Measurements from ENCODE around the gene TMEM100. TPM values are rescaled to one million over a fixed set of nuclear protein-coding genes. Genes with fewer than 3 reads are reported as not detected.

TMEM100 gene
- total and polyA plus RNA-seq, 2 experiments from 2014 or later, result 0.10 to 0.73 TPM

DNA sequence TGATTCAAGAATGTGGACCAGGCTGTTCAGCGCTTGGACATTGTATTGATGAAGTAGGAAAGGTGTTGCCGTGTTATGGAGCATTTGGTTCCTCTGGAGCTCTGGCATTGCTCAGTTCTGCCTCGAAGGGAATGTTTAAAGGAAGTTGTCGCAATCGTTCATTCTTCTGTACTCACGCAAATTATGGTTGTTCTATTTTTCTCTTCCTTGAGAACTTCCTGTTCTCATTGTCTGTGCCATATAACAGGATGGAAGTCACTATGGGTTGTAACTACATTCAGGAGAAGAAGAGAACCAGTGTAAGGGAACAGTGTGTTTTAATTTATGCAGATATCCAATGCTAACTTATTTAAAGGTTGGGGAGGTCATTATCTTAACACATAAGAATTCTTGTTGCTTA lies 41.2 kb upstream of the TMEM100 start:
- Mint-ChIP-seq H3K27ac (no peak overlapping the region), H3K4me3 (no peak overlapping the region), H3K9me3 (no peaks in the 10 kb centered on the region), H3K36me3 (ENCODE audit: low read depth) (no peaks in the 10 kb centered on the region), H3K4me1 (peaks cover 3% of the 10 kb centered on the region; the same call in 1 of the 3 replicates), H3K27me3 (ENCODE audit: insufficient read depth, low read depth, poor library complexity) (no peaks in the 10 kb centered on the region)
- no peaks in the 10 kb centered on the region for H3F3A ChIP-seq (replicated peaks; ENCODE audit: low read depth)
- H2AFZ ChIP-seq, result no peak overlapping the region
- 0 out of 2 replicates have a peak, but pooled peaks cover 4% of the 10 kb centered on the region for H3K79me2 ChIP-seq (replicated peaks; ENCODE audit: insufficient read depth)
- no peak overlapping the region for H3K27ac ChIP-seq (ENCODE audit: low read depth)
- TF ChIP-seq, protein P1, sequence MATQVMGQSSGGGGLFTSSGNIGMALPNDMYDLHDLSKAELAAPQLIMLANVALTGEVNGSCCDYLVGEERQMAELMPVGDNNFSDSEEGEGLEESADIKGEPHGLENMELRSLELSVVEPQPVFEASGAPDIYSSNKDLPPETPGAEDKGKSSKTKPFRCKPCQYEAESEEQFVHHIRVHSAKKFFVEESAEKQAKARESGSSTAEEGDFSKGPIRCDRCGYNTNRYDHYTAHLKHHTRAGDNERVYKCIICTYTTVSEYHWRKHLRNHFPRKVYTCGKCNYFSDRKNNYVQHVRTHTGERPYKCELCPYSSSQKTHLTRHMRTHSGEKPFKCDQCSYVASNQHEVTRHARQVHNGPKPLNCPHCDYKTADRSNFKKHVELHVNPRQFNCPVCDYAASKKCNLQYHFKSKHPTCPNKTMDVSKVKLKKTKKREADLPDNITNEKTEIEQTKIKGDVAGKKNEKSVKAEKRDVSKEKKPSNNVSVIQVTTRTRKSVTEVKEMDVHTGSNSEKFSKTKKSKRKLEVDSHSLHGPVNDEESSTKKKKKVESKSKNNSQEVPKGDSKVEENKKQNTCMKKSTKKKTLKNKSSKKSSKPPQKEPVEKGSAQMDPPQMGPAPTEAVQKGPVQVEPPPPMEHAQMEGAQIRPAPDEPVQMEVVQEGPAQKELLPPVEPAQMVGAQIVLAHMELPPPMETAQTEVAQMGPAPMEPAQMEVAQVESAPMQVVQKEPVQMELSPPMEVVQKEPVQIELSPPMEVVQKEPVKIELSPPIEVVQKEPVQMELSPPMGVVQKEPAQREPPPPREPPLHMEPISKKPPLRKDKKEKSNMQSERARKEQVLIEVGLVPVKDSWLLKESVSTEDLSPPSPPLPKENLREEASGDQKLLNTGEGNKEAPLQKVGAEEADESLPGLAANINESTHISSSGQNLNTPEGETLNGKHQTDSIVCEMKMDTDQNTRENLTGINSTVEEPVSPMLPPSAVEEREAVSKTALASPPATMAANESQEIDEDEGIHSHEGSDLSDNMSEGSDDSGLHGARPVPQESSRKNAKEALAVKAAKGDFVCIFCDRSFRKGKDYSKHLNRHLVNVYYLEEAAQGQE (IDR thresholded peaks at IDR 0.05; ENCODE audit: unreplicated experiment), result no peak
- ATAC-seq, result no peak
- no peaks in the 10 kb centered on the region for H3K36me3 ChIP-seq (ENCODE audit: insufficient read depth)
- no peaks in the 10 kb centered on the region for H3K9me2 ChIP-seq (ENCODE audit: insufficient read depth)
- no peaks in the 10 kb centered on the region for H4K20me1 ChIP-seq (replicated peaks; ENCODE audit: insufficient read depth)
- no peaks in the 10 kb centered on the region for H3K27me3 ChIP-seq (ENCODE audit: insufficient read depth)
- DNase-seq (ENCODE audit: low spot score), result no peak
- H3K4me2 ChIP-seq, result no peak overlapping the region
- H3K4me1 ChIP-seq (ENCODE audit: insufficient read depth), result no peaks in the 10 kb centered on the region
- no peak overlapping the region for H3K4me3 ChIP-seq

DNA sequence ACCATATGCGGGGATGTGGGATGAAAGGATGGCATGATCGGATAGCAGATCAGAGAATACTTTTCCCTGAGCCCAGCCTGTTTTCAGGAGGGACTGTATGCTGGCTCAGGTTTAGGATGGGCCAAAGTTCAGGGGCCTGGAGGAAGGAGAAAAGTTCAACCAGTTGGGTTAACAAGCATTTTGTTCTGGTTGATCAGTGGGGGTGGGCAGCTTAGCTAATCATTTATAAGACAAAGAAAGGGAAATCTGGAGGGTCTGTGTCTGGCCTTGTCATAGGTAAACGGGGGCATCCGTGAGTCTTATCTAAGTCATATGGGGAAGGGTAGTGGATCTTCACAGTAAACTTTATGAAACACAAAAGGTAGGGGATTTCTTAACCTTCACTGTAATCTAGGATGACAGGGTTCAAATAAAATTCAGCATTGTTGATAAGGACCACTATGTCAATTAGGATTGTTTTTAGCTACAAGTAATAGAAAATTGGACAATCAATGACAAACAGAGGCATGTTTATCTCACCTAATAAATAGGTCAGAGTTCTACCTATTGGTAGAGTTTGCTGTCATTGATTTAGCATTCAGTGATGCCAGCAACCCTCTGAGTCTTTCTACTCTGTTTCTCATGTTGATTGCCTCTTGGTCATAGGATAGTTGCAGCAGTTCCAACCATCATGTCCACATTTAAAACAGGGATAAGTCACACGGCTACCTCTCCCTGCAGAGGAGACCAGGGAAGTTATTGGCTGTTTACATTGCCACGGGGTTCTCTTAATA lies 39.6 kb upstream of the TMEM100 start:
- Mint-ChIP-seq H3K9me3 (no peaks in the 10 kb centered on the region), H3K36me3 (ENCODE audit: low read depth) (no peaks in the 10 kb centered on the region), H3K27me3 (ENCODE audit: insufficient read depth, low read depth, poor library complexity) (no peaks in the 10 kb centered on the region), H3K4me1 (peaks cover 3% of the 10 kb centered on the region; the same call in 1 of the 3 replicates), H3K27ac (no peak overlapping the region), H3K4me3 (no peak overlapping the region)
- H3K27me3 ChIP-seq (ENCODE audit: insufficient read depth), result no peaks in the 10 kb centered on the region
- no peaks in the 10 kb centered on the region for H3K36me3 ChIP-seq (ENCODE audit: insufficient read depth)
- no peaks in the 10 kb centered on the region for H3K4me1 ChIP-seq (ENCODE audit: insufficient read depth)
- H3K4me3 ChIP-seq, result no peak overlapping the region
- no peak overlapping the region for H3K27ac ChIP-seq (ENCODE audit: low read depth)
- no peak overlapping the region for H3K4me2 ChIP-seq
- H2AFZ ChIP-seq, result no peak overlapping the region
- ATAC-seq, result no peak
- H3K79me2 ChIP-seq (replicated peaks; ENCODE audit: insufficient read depth), result 0 out of 2 replicates have a peak, but pooled peaks cover 7% of the 10 kb centered on the region
- no peaks in the 10 kb centered on the region for H3K9me2 ChIP-seq (ENCODE audit: insufficient read depth)
- no peaks in the 10 kb centered on the region for H3F3A ChIP-seq (replicated peaks; ENCODE audit: low read depth)
- no peaks in the 10 kb centered on the region for H4K20me1 ChIP-seq (replicated peaks; ENCODE audit: insufficient read depth)
- DNase-seq (ENCODE audit: low spot score), result no peak
- TF ChIP-seq, protein P2, sequence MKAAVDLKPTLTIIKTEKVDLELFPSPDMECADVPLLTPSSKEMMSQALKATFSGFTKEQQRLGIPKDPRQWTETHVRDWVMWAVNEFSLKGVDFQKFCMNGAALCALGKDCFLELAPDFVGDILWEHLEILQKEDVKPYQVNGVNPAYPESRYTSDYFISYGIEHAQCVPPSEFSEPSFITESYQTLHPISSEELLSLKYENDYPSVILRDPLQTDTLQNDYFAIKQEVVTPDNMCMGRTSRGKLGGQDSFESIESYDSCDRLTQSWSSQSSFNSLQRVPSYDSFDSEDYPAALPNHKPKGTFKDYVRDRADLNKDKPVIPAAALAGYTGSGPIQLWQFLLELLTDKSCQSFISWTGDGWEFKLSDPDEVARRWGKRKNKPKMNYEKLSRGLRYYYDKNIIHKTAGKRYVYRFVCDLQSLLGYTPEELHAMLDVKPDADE (IDR thresholded peaks at IDR 0.05), result no peak
- TF ChIP-seq, protein P3, sequence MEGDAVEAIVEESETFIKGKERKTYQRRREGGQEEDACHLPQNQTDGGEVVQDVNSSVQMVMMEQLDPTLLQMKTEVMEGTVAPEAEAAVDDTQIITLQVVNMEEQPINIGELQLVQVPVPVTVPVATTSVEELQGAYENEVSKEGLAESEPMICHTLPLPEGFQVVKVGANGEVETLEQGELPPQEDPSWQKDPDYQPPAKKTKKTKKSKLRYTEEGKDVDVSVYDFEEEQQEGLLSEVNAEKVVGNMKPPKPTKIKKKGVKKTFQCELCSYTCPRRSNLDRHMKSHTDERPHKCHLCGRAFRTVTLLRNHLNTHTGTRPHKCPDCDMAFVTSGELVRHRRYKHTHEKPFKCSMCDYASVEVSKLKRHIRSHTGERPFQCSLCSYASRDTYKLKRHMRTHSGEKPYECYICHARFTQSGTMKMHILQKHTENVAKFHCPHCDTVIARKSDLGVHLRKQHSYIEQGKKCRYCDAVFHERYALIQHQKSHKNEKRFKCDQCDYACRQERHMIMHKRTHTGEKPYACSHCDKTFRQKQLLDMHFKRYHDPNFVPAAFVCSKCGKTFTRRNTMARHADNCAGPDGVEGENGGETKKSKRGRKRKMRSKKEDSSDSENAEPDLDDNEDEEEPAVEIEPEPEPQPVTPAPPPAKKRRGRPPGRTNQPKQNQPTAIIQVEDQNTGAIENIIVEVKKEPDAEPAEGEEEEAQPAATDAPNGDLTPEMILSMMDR (conservative IDR thresholded peaks at IDR 0.05; ENCODE audit: low read depth in 2 of 2), result no peak
- no peak for TF ChIP-seq NANOG (IDR thresholded peaks at IDR 0.05; ENCODE audit: borderline replicate concordance)
- TF ChIP-seq STAT1 (IDR thresholded peaks at IDR 0.05; ENCODE audit: unreplicated experiment), result no peak
- no peak for TF ChIP-seq ZNF331 (CRISPR knock-in tag; IDR thresholded peaks at IDR 0.05; ENCODE audit: low read depth)
